8988T (cell line): ENCODE measurements around the gene ANOS1.
"Not testable (repeated sequence)": the region's sequence is repeated elsewhere in the genome, so short reads cannot be mapped to it uniquely, and the experiment has no call there.

Source experiments
- DNase-seq: peaks from one replicate; pipeline ENCODE4 v3.0.0; 2011

The ANOS1 gene

GRCh38 chrX:8731559-8732395 lies at the start of gene ANOS1:
ANOS1 (minus strand) TSS chrX:8732137; CDS start chrX:8732036, 101 bp downstream.
- DNase-seq, result no peak

GRCh38 chrX:8773117-8773516 lies 41.2 kb upstream of the ANOS1 start:
- no peak for DNase-seq

DNA sequence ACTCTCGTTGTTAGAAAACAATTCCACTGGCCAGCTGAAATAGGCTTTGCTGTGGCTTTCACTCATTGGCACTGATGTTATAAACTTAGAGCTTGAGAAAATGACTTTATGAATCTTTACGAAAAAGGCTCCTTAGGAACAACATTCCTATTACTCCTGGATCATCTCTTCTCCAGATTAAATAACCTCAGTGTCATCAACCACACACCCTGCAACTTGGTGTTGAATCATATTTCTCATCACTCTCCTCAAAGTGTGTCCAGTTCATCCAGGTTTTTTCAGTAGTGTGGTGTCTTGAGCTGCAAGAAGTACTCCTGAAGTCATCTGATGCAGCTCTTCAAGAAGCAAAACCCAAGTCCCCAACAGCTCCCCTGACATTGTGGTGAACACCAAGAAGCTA lies 28.1 kb upstream of the ANOS1 start:
- no peak for DNase-seq

DNA sequence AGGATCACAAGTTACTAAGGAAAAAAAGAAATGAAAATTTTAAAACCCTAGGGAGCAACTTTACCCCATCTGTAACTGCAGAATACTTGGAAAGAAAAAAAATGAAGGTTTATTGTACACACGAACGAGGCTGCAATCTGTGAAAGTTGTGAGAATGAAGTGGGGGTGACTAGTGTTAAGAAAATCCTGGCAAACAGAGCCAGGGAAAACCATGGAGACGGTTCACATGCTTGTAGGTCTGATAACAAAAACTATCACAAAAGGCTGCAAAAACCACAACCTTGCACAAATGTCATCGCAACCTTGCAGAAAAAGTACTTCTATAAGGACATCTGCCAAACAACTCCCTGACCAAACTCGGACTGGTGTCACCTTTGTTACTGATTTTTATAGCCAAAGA lies 26.8 kb upstream of the ANOS1 start:
- not testable (repeated sequence) for DNase-seq

GRCh38 chrX:8757609-8758389 lies 25.9 kb upstream of the ANOS1 start:
- not testable (repeated sequence) for DNase-seq

GRCh38 chrX:8755813-8756212 lies 23.9 kb upstream of the ANOS1 start:
- DNase-seq, result no peak

GRCh38 chrX:8755116-8755515 lies 23.2 kb upstream of the ANOS1 start:
- no peak for DNase-seq

- no peak for DNase-seq
Measured at GRCh38 chrX:8749697-8750096, 17.8 kb upstream of the ANOS1 start.

GRCh38 chrX:8748855-8749254 lies 16.9 kb upstream of the ANOS1 start:
- DNase-seq, result no peak

GRCh38 chrX:8743126-8743732 lies 11.3 kb upstream of the ANOS1 start:
- DNase-seq, result no peak

DNA sequence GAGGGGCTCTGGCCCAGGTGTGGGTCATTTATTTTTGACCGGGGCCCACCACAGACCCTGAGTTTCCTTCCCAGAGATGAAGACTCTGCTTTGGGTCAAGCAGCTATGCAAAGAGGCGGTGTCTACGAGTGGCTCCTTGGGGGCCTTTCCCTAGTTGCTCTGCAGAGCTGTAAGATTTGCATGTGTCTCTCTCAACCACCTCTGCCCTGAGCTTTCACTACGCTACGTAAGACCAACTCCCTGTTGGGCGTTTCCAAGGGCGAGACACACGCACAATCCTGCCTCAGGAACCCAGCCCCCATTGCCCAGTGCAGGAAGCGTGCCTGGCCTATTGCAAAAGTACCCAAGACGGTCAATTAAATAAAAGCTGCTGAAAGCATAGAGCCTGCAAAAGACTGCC lies 10.0 kb upstream of the ANOS1 start:
- no peak for DNase-seq

- DNase-seq, result no peak
Measured at GRCh38 chrX:8738588-8739189, 6.8 kb upstream of the ANOS1 start.

DNA sequence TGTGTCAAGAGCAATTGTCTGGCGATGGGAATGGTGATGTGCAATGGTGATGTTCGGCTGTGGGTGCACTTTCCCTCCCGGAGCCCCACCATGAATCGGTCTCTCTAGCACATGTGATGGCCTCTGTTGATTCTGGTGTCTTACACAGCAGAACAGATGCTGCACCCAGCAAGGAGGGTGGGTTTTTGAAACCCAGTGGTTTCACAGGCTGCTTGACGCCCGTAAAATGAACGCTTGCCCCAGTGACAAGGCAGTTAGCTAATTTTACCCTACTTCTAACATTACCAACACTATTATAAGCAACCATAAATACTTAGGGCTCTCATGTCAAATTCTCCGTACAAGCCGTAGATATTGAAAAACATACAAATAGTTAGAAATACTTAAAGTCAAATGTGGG lies 5.9 kb upstream of the ANOS1 start:
- DNase-seq, result no peak

- DNase-seq, result no peak
Measured at GRCh38 chrX:8730812-8731558, 952 bp downstream of the ANOS1 start.

GRCh38 chrX:8729811-8730210 lies 2.1 kb downstream of the ANOS1 start:
- no peak for DNase-seq

- no peak for DNase-seq
Measured at GRCh38 chrX:8728932-8729535, 2.9 kb downstream of the ANOS1 start.

- DNase-seq, result no peak
Measured at GRCh38 chrX:8726031-8726652, 5.8 kb downstream of the ANOS1 start.

GRCh38 chrX:8724300-8724699 lies 7.6 kb downstream of the ANOS1 start:
- no peak for DNase-seq

GRCh38 chrX:8721536-8721935 lies 10.4 kb downstream of the ANOS1 start:
- DNase-seq, result no peak

DNA sequence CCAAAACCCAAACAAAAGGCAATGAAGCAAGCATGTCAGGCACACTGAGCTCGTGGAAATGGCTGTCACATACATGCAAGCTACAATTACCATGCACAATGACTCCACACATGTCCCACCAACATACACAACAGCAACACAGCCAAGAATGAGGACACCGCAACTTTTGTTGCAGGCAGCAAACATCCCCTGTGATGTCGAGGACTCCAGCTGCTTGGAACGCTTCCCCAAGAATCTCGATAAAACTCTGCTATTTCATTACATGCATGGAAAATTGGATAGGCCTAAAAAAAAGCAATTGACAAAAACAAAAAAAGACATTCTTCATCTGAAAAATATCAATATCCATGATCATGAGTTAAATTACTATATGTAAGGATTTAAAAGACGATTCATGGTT lies 11.8 kb downstream of the ANOS1 start:
- no peak for DNase-seq

- no peak for DNase-seq
Measured at GRCh38 chrX:8717354-8717753, 14.6 kb downstream of the ANOS1 start.

- no peak for DNase-seq
Measured at GRCh38 chrX:8714164-8714563, 17.8 kb downstream of the ANOS1 start.
